ENCODE results near the gene ALG12. TPM values are rescaled to one million over a fixed set of nuclear protein-coding genes. Genes with fewer than 3 reads are reported as not detected.

ALG12 gene
- total and polyA plus RNA-seq, 2 of the 13 experiments (the other 11 are each of a cell fraction or from before 2014, with no cell fraction given): 7.8 to 15.8 TPM

DNA sequence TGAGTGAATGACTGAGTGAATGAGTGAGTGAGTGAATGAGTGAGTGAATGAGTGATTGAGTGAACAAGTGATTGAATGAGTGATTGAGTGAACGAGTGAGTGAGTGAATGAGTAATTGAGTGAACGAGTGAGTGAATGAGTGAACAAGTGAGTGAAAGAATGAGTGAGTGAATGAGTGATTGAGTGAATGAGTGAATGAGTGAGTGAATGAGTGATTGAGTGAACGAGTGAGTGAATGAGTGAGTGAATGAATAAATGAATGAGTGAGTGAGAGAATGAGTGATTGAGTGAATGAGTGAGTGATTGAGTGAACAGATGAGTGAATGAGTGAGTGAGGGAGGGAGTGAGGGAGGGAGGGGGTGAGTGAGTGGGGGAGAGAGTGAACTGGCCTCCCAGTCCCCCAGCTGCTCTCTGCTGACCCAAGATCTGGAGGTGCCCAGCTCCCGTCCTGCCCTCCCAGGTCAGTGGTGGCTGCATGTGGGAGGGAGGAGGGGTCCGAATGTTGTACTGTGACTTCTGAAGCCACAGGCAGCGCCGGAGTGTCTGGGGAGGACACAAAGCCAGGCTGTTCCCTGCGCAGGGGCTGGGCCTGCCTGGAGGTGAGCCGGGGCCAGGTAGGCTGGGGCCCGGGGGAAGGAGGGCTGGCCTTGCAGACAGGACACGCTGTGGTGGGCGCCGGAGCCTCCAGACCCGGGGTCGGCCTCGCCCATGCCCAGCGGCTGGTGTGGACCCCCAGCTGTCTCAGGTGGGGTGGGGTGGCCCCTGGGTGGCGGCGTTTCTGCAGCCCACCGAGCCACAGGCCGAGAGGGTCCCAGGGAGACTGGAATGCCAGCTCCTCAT lies 24.5 kb upstream of the ALG12 start (continued):
- TF ChIP-seq ZNF572 (CRISPR knock-in tag; IDR thresholded peaks at IDR 0.05) (no peak), ZNF282 (IDR thresholded peaks at IDR 0.05; ENCODE audit: partially characterized antibody) (peak; percentile 35), TARDBP (CRISPR knock-in tag; IDR thresholded peaks at IDR 0.05) (peak; percentile 77; the same call in 1 of the 2 replicates), PHF8 (CRISPR knock-in tag; IDR thresholded peaks at IDR 0.05) (peak; percentile 56; the same call in 1 of the 2 replicates), NFIC (IDR thresholded peaks at IDR 0.05; ENCODE audit: low read length) (no peak), HES4 (CRISPR knock-in tag; IDR thresholded peaks at IDR 0.05; ENCODE audit: borderline replicate concordance) (no peak), ISL2 (CRISPR knock-in tag; IDR thresholded peaks at IDR 0.05) (no peak)
- TF ChIP-seq, protein P1, sequence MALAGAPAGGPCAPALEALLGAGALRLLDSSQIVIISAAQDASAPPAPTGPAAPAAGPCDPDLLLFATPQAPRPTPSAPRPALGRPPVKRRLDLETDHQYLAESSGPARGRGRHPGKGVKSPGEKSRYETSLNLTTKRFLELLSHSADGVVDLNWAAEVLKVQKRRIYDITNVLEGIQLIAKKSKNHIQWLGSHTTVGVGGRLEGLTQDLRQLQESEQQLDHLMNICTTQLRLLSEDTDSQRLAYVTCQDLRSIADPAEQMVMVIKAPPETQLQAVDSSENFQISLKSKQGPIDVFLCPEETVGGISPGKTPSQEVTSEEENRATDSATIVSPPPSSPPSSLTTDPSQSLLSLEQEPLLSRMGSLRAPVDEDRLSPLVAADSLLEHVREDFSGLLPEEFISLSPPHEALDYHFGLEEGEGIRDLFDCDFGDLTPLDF (CRISPR knock-in tag; IDR thresholded peaks at IDR 0.05): no peak

DNA sequence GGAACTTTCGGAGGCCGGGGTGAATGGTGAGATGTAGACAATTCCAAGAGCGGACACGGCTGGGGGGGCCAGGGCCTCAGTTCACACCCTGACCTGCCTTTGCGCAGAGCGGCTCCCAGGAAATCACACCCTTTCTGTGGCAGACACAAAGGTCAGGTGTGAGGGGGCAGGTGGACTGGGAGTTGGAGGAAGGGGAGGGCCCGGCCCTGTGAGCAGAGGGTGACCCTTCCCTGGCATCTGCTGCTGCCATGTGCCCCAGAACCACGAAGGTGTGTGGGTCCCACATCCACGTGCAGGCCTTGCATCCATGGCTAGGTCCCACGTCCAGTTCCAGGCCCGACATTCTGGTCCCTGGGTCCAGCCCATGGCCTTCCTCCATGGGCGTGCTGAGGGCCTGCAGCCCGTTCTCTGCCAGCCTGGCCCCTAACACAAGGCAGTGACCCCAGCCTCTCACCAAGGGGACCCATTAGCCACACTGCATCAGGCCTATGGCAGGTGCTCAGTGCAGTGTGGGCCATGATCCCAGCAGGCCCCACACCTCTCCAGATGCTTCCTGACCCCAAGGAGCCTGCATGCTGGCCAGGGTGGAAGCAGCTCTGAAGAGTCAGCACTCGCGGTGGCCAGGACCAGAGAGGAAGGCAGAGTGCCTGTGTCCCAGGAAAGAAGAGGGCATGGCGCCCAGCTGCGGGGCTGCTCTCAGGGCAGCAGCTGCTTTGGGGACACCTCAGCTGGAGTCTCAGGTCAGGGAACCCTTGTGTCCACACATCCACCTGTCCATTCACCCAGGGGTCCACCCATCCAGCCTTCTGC lies 23.5 kb upstream of the ALG12 start:
- in situ Hi-C loops (cut with HindIII; ENCODE audit: extremely low pct_ligation_motif_present, low pct_unique_long_range_greater_than_20kb) (no loop called here), intact Hi-C loops (cut with micrococcal nuclease; ENCODE audit: unreplicated experiment) (no loop called here)
- H3K79me2 ChIP-seq (ENCODE audit: insufficient read depth, low read length): peaks cover 3% of the 10 kb centered on the region
- H3K4me2 ChIP-seq (ENCODE audit: low read depth, low read length): peak overlapping the region; percentile 92
- no peaks in the 10 kb centered on the region for H3K36me3 ChIP-seq (replicated peaks in 1 of 2; ENCODE audit: control insufficient read depth in 1 of 2, insufficient read depth in 2 of 2, low read length in 2 of 2)
- DNase-seq (ENCODE audit: low spot score) (no peak), ATAC-seq (no peak), FAIRE-seq (no peak)
- no peaks in the 10 kb centered on the region for H3K9me3 ChIP-seq (ENCODE audit: low read length)
- H3K27ac ChIP-seq (ENCODE audit: extremely low read length, insufficient read depth, low read length): no peak overlapping the region
- no TSS peak for BruUV-seq (replicated peaks)
- ChIA-PET POLR2A (interaction anchor here (1.0 to 1.1 kb wide), 2 partner anchors 9 to 10 kb away, joined by 3 to 4 read pairs; no protein-coding TSS in a partner anchor), CTCF (ENCODE audit: low intra/inter-chr PET ratio, low total read pairs) (no interaction called here)
- H4K20me1 ChIP-seq (ENCODE audit: insufficient read depth, low read length): no peaks in the 10 kb centered on the region
- peaks cover 98% of the 10 kb centered on the region for H3K4me1 ChIP-seq (ENCODE audit: insufficient read depth, low read length)
- H3K27me3 ChIP-seq (ENCODE audit: control insufficient read depth in 1 of 2, insufficient read depth in 2 of 2, low read length in 2 of 2): no peaks in the 10 kb centered on the region
- H3K4me3 ChIP-seq (replicated peaks in 1 of 3; ENCODE audit: insufficient read depth in 1 of 3, low read depth in 2 of 3, low read length in 3 of 3): peak overlapping the region in 1 of 3 experiments; percentile 17; a peak in 1 of 6 replicates
- H2AFZ ChIP-seq (ENCODE audit: low read length): no peak overlapping the region
- no peak overlapping the region for H3K9ac ChIP-seq (ENCODE audit: insufficient read depth, low read depth, low read length)
- 52% methylated on average over 7 of the region's 17 CpGs for WGBS (ENCODE audit: low lambda C conversion rate)
- TF ChIP-seq MIXL1 (CRISPR knock-in tag; IDR thresholded peaks at IDR 0.05) (no peak), MAFG (CRISPR knock-in tag; IDR thresholded peaks at IDR 0.05) (no peak), ZNF605 (CRISPR knock-in tag; IDR thresholded peaks at IDR 0.05) (no peak), ZNF101 (CRISPR knock-in tag; IDR thresholded peaks at IDR 0.05; ENCODE audit: borderline replicate concordance, low read depth) (no peak), NAIF1 (CRISPR knock-in tag; IDR thresholded peaks at IDR 0.05; ENCODE audit: borderline replicate concordance) (no peak), RARA (CRISPR knock-in tag; IDR thresholded peaks at IDR 0.05) (peak; percentile 71), TBX2 (CRISPR knock-in tag; IDR thresholded peaks at IDR 0.05; ENCODE audit: borderline replicate concordance) (peak; percentile 84; the same call in 1 of the 2 replicates), ATF7 (IDR thresholded peaks at IDR 0.05) (no peak), ATF7 (CRISPR knock-in tag; IDR thresholded peaks at IDR 0.05) (no peak)
- TF ChIP-seq, protein P2, sequence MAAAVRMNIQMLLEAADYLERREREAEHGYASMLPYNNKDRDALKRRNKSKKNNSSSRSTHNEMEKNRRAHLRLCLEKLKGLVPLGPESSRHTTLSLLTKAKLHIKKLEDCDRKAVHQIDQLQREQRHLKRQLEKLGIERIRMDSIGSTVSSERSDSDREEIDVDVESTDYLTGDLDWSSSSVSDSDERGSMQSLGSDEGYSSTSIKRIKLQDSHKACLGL (CRISPR knock-in tag; IDR thresholded peaks at IDR 0.05): peak; percentile 68
- TF ChIP-seq, protein P3, sequence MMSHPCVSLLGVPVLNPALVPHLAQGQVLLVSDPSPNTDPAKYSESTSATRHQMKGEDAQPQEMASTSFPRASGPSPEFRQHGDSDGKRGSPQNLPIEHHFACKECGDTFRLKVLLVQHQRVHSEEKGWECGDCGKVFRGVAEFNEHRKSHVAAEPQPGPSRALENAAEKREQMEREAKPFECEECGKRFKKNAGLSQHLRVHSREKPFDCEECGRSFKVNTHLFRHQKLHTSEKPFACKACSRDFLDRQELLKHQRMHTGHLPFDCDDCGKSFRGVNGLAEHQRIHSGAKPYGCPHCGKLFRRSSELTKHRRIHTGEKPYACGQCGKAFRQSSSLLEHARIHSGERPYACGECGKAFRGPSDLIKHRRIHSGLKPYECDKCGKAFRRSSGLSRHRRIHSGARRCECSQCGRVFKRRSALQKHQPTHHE (CRISPR knock-in tag; IDR thresholded peaks at IDR 0.05; ENCODE audit: borderline replicate concordance): no peak
